Activated naive CD4-positive, alpha-beta T cell treated with Interleukin-2 at 50 U/mL for 16 hours (primary cell): ENCODE measurements around the gene DRD2.

Source experiments
- DNase-seq: peaks from one replicate; pipeline ENCODE4 v3.0.0-alpha.2; 2020

Gene DRD2

GRCh38 chr11:113440816-113441215 lies 34.4 kb downstream of the DRD2 start:
- DNase-seq: no peak

DNA sequence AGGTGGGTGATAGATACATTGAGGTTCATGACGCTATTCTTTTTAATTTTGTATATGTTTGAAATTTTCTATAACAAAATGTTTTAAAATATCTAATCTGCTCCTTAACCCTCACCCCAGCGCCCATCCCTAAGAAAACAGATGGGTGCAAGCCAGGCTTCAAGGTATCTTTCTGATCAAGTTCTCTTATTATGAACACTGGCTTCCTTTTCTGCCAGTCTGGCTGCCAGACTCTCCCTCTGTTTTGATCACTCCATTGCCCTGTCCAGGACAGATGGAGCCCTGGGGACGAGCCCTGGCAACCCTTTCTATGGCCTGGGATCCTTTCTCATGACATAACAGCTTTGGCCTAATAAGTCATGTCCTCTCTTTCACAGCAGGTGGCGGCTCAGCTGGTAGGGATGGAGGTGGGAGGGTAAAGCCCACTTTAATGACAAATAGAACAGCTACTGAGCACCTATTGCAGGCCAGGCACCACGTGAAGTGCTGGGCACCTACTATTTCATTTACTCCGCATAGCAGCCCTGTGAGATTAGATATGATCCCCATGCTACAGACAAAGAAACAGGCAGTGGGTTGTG lies 38.4 kb downstream of the DRD2 start:
- DNase-seq: no peak

GRCh38 chr11:113435190-113435968 lies 39.8 kb downstream of the DRD2 start:
- DNase-seq: no peak

GRCh38 chr11:113431746-113432145 lies 43.5 kb downstream of the DRD2 start:
- DNase-seq: no peak

DNA sequence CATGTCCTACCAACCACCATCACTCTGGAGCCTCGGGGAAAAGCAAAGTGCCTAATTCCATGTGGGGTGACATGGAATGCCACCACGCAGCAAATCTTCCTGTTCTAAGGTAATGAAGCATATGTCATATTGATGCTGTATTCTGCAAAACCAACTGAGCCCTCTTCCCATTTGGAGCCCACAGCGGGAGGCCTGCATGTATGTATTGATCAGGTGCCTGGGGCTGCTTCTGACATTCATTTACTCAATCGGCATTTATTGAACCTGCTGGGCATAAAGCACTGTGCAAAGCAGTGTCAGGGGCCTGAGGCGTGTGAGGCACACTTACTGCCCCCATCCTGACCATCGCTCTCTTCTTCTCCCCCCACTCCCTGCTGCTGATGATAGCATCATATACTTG lies 48.5 kb downstream of the DRD2 start:
- no peak for DNase-seq

- DNase-seq: no peak
Measured at GRCh38 chr11:113420808-113421207, 54.4 kb downstream of the DRD2 start.

GRCh38 chr11:113419454-113420003 lies 55.7 kb downstream of the DRD2 start:
- no peak for DNase-seq

GRCh38 chr11:113417428-113417827 lies 57.8 kb downstream of the DRD2 start:
- DNase-seq: no peak

DNA sequence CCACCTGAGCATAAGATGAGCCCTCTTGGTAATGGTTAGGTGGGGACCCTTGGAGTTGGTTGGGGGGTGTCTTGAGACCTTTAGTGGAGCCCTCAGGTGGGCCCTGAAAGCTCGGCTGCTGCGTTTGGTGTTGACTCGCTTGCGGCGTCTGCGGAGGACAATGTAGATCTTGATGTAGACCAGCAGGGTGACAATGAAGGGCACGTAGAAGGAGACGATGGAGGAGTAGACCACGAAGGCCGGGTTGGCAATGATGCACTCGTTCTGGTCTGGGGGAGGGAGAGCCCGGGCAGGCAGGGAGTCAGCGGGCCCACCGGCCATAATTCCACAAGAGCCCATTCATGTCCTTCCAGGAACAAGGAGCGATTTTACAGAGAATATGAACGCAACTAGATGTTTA lies 59.9 kb downstream of the DRD2 start:
- DNase-seq: no peak

DNA sequence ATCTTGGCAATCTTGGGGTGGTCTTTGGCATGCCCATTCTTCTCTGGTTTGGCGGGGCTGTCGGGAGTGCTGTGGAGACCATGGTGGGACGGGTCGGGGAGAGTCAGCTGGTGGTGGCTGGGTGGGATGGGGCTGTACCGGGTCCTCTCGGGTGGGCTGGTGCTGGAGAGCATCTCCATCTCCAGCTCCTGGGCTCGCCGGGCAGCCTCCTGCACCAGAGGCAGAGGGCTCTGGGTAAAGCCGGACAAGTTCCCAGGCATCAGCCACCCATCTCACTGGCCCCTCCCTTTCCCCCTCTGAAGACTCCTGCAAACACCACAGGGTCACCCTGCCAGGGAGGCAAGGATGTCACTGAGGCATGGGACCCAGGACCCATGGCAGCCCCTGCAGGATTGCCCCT lies 62.5 kb downstream of the DRD2 start:
- no peak for DNase-seq

GRCh38 chr11:113411536-113411935 lies 63.7 kb downstream of the DRD2 start:
- DNase-seq: no peak

DNA sequence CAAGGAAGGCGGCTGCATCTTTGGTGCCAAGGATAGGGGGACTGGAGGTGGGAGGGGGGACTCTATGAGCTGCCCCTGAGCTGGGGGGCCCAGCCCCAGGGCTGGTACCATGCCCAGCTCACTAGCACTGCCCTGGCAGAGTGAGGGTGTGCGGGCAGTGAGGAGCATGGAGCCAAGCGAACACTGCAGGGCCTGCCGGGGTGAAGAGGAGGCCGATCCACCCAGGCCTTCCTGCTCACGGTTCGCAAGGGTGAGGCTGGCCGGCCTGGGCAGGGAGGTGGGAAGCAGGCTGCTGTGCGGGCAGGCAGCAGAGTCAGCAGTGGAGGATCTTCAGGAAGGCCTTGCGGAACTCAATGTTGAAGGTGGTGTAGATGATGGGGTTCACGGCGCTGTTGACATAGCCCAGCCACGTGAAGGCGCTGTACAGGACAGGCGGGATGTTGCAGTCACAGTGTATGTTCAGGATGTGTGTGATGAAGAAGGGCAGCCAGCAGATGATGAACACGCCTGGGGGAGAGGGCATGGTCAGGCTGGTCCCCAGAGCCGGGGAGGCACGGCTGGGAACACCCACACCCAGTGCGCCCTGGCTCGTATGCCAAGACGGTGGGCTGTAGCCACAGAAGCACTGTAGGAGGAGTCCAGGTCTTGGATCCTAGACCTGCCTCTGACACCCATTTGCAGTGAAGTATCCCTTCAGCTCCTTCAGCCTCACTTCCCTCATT lies 64.6 kb downstream of the DRD2 start:
- no peak for DNase-seq

GRCh38 chr11:113409526-113409925 lies 65.7 kb downstream of the DRD2 start:
- DNase-seq: no peak

DNA sequence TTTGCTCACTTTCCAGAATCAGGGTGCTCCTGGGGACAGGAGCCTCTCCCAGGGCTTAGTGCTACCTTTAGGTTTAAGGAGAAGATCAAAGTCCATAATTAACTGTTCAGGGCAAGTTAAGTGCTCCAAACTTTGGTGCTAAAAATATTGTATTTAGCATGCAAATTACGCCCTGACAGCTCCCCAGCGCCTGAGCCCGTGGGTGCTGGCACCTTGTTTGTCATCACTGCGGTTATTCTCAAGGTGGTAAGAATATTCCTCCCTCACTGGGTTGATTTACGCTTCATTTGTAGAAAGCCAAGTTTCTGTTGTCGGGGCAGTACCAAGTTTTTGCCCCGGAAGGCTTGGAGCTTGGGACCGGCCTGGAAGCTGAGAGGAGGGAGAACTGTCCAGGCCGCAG lies 66.3 kb downstream of the DRD2 start:
- no peak for DNase-seq

- no peak for DNase-seq
Measured at GRCh38 chr11:113408206-113408605, 67.0 kb downstream of the DRD2 start.

DNA sequence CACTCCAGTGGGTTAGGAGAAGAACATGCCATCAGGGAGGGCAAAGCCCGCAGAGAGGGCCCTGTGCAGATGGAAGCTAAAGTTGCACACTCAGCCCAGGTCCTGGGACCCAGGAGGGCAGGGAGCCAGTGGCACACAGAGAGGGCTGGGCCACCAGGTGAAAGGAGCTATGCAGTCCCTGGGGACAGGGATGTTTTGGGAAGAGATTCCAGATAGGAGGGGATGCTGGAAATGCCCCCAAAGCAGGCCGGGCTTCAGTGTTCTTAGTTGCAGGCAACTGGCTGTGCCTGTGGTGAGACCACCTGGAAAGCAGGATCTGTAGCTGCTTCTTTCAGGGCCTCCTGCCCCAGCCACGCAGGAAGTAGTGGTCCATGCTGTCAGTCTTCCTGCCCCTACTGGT lies 68.0 kb downstream of the DRD2 start:
- DNase-seq: no peak

DNA sequence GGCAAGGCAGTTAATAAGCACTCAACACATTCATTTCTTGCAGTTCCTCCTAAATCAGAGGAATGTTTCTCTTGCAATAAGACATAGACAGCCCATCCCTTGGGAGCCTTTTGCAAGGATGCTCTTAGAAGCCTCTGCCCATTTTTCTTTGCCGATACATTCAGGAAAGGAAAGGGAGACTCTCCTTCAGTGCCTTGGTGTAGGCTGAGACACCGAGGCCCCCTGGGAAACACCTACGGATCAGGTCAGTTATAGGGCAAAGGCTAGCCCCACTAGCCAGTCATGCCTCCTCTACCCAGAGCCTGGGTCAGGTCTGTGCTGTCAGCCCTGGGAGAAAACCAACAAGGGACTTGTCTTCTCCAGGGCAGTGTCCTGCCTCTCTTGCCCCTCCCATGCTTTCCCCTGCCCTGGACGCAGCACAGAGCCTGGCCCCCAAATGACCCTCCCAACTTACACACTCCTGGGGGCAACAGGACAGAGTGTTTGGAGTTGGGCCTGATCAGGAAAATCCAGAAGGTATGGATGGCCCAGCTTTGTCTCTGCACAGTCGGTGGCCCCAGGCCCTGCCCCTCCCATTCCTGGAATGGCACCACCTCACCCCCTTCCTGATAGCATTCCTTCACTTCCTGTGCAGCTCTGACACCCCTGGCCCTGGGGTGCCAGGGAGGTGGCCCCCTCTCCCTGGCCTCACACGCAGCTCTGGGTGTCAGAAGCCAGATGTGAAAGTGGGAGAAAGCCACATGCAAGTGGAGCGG lies 69.3 kb downstream of the DRD2 start:
- no peak for DNase-seq

DNA sequence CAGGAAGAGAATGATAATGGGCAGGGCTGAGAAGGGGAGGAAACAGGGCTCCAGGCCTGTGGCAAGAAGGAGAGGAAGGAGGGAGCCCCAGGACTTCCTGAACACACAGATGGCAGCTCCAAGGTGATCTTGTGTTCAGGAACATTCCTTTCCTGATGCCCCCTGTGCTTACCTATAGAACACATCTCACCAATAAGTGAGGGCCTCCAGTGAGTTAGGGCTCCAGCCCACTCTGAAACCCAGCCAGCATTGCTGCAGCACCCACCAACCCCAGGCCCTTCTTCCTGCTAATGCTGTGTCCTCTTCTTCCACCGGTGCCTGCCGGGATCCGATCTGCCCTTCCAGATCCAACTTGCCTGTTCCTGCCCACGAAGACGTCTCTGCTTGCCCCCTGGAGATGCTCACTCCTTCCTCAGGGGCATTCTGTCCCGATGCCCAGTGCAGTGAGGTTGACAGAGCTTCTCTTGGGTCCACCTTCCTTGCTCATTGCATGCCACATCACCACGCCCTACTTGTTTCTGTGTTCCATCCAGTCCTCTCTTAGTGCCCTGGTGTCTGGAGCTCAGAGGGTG lies 70.3 kb downstream of the DRD2 start:
- no peak for DNase-seq

DNA sequence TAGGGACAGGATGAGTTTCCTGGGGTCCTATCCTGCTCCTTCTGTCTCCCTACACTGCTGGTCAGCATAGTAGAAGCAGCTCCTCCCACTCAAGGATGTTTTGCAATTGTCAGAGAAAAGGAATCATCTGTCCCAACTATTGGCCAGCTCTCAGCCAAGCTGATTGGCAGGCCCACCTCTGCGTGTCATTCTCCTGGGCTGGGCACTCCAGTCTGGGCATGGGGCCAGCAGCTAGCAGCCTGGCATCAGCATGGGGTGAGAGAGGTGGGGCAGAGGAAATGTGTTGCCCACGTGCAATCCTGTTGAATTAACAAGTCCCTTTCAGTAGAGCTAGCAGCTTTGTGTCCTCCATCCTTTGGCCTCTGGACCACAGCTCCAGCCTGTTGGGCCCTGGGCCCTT lies 73.5 kb downstream of the DRD2 start:
- DNase-seq: no peak

DNA sequence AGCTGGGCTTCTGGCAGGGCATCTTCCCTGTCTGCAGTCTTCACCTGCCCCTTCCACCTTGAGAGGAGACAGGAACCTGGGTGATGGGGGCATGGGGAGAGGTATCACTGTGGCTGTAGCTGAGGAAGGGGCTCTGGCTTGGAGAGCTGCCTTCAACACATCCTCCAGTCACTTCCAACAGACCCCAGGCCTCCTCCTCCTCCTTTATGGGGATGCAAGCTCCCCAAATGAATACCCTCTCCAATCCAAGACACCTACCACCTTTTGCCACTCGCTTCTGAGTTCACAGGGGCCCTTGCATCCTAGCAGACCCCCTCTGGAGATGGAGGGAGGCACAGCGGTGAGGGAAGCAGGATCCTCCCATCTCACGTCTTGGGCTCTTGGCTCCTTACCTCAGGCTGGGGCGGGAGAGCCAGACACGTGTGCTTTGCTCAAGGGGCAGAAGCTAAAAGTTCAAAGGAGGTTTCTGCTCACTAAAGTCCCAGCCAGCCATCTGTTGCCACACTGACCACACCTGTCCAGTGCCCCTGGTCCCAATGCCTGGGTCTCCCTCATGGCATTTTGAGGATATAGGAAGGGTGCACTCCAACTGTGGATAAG lies 74.5 kb downstream of the DRD2 start:
- no peak for DNase-seq

DNA sequence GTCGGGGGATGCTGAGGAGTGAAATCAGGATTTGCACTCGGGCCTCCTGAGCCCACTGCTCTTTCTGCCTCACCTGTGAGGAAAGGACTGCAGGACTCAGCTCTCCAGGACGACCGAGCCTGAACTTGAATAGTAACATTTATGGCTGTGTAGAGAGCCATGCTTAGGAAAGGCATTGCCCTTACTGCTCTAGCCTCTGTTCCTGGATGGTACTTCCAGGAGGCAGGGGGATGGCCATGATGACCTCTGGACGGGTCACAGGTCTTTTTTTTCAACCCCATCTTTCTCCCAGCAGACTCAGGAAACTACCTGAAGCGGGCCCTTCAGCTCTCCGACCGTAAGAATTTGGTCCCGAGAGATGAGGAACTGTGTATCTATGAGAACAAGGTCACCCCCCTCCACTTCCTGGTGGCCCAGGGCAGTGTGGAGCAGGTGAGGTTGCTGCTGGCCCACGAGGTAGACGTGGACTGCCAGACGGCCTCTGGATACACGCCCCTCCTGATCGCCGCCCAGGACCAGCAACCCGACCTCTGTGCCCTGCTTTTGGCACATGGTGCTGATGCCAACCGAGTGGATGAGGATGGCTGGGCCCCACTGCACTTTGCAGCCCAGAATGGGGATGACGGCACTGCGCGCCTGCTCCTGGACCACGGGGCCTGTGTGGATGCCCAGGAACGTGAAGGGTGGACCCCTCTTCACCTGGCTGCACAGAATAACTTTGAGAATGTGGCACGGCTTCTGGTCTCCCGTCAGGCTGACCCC lies 76.3 kb downstream of the DRD2 start:
- no peak for DNase-seq

GRCh38 chr11:113397821-113398220 lies 77.4 kb downstream of the DRD2 start:
- DNase-seq: no peak
